GM21360 (cell line): ENCODE data around the gene DHRS1.

Source experiments
- ATAC-seq: cut with Tn5 transposase; IDR thresholded peaks from one replicate; pipeline ENCODE4 v1.9.1; 2021; ENCODE audit warnings: mild to moderate bottlenecking, moderate library complexity; ENCODE audit not compliant: unreplicated experiment

DHRS1 gene

GRCh38 chr14:24268225-24268624 lies 31.4 kb downstream of the DHRS1 start:
- no peak for ATAC-seq

GRCh38 chr14:24267516-24267915 lies 32.1 kb downstream of the DHRS1 start:
- no peak for ATAC-seq

- no peak for ATAC-seq
These were observed 33.0 kb downstream of the DHRS1 start for GRCh38 chr14:24266344-24267244.

GRCh38 chr14:24264298-24264697 lies 35.3 kb downstream of the DHRS1 start:
- no peak for ATAC-seq

- ATAC-seq = no peak
These were observed 35.7 kb downstream of the DHRS1 start for GRCh38 chr14:24263848-24264247.

GRCh38 chr14:24262821-24263733 lies 36.5 kb downstream of the DHRS1 start, which contains the start of gene TGM1:
TSS of gene TGM1 (minus strand) at chr14:24263177. CDS start at chr14:24262352, 825 bp downstream.
- ATAC-seq = no peak

- no peak for ATAC-seq
These were observed 37.6 kb downstream of the DHRS1 start for GRCh38 chr14:24261969-24262327.

GRCh38 chr14:24261256-24261968 lies 38.2 kb downstream of the DHRS1 start:
- ATAC-seq = no peak

GRCh38 chr14:24260780-24261157 lies 38.8 kb downstream of the DHRS1 start:
- ATAC-seq = no peak

- no peak for ATAC-seq
These were observed 39.4 kb downstream of the DHRS1 start for GRCh38 chr14:24260026-24260779.

- no peak for ATAC-seq
These were observed 40.1 kb downstream of the DHRS1 start for GRCh38 chr14:24259282-24260025.

- ATAC-seq = no peak
These were observed 40.9 kb downstream of the DHRS1 start for GRCh38 chr14:24258548-24259265.

- ATAC-seq = no peak
These were observed 41.5 kb downstream of the DHRS1 start for GRCh38 chr14:24258119-24258518.

GRCh38 chr14:24256960-24257359 lies 42.6 kb downstream of the DHRS1 start:
- ATAC-seq = no peak

GRCh38 chr14:24255931-24256711 lies 43.5 kb downstream of the DHRS1 start:
- no peak for ATAC-seq

GRCh38 chr14:24255438-24255837 lies 44.1 kb downstream of the DHRS1 start:
- ATAC-seq = no peak

- no peak for ATAC-seq
These were observed 44.8 kb downstream of the DHRS1 start for GRCh38 chr14:24254630-24255392.
